IMR-90 (cell line): ENCODE results near the gene CEBPG. TPM values are rescaled to one million over a fixed set of nuclear protein-coding genes. Genes with fewer than 3 reads are reported as not detected.

ENCODE experiments used
- ATAC-seq: fragments of 200-7000 bp; cut with Tn5 transposase; 2 replicates; pipeline ENCODE4 v1.9.1; 2020; ENCODE audit warnings: low read depth, mild to moderate bottlenecking, moderate library complexity
- BruUV-seq: library from RNA; stranded (reverse); fragments of 400-500 nt; replicated peaks from 2 replicates; lab custom pipeline; 2021; lab: Mats Ljungman, UMichigan
- CTCF ChIA-PET: fragments of 300-600 bp; formaldehyde crosslinking; extraction: SDS; loops from one replicate; lab custom pipeline; 2021; ENCODE audit warnings: antibody characterized with exemption; lab: Yijun Ruan, JAX
- POLR2A ChIA-PET: fragments of 300-600 bp; sonication (Branson Sonifier 250); formaldehyde crosslinking; loops from one replicate; lab custom pipeline; 2022; ENCODE audit warnings: antibody characterized with exemption; ENCODE audit not compliant: unreplicated experiment; lab: Charles Lee
- DNase-seq: peaks from one replicate; pipeline ENCODE4 v3.0.0; 2013
- H2AFZ ChIP-seq: replicated peaks from 2 replicates; pipeline ENCODE3; 2013; ENCODE audit warnings: low read length, mild to moderate bottlenecking; ENCODE audit not compliant: poor library complexity
- H2AK5ac ChIP-seq: 2 replicates; pipeline ENCODE4 v1.6.1; 2013; ENCODE audit warnings: low read depth, low read length, inconsistent platforms
- H2AK9ac ChIP-seq: replicated peaks from 2 replicates; pipeline ENCODE3; 2013; ENCODE audit warnings: mild to moderate bottlenecking, low read depth, low read length, moderate library complexity; ENCODE audit not compliant: poor library complexity
- H2BK120ac ChIP-seq: 2 replicates; pipeline ENCODE4 v1.6.1; 2013; ENCODE audit warnings: low read depth, low read length, inconsistent platforms
- H2BK15ac ChIP-seq: 3 replicates; pipeline ENCODE4 v1.6.1; 2013; ENCODE audit warnings: low read depth, low read length, inconsistent platforms
- H2BK20ac ChIP-seq: 2 replicates; pipeline ENCODE4 v1.6.1; 2013; ENCODE audit warnings: low read depth, mild to moderate bottlenecking, inconsistent platforms, low read length, moderate library complexity
- H2BK5ac ChIP-seq: 2 replicates; pipeline ENCODE4 v1.6.1; 2013; ENCODE audit warnings: mild to moderate bottlenecking, low read depth, low read length, inconsistent platforms; ENCODE audit not compliant: poor library complexity, severe bottlenecking
- H3K14ac ChIP-seq: replicated peaks from 2 replicates; pipeline ENCODE4 v1.6.1; 2013; ENCODE audit warnings: low read depth, low read length, inconsistent platforms
- H3K18ac ChIP-seq: 2 replicates; pipeline ENCODE4 v1.6.1; 2013; ENCODE audit warnings: low read depth, low read length, control low read depth
- H3K23ac ChIP-seq: 2 replicates; pipeline ENCODE4 v1.6.1; 2013; ENCODE audit warnings: low read depth, low read length, inconsistent platforms
- H3K27ac ChIP-seq: 2 replicates; pipeline ENCODE4 v1.5.1; 2013; ENCODE audit warnings: mild to moderate bottlenecking, control low read depth, low read length; ENCODE audit not compliant: insufficient read depth
- H3K27me3 ChIP-seq: 2 replicates; pipeline ENCODE4 v1.6.1; 2013; ENCODE audit warnings: low read length; ENCODE audit not compliant: control insufficient read depth, insufficient read depth
- H3K36me3 ChIP-seq: 2 replicates; pipeline ENCODE4 v1.6.1; 2013; ENCODE audit warnings: low read length, mixed read lengths; ENCODE audit not compliant: control insufficient read depth, insufficient read depth
- H3K4ac ChIP-seq: 2 replicates; pipeline ENCODE4 v1.6.1; 2013; ENCODE audit warnings: low read depth, low read length, inconsistent platforms
- H3K4me1 ChIP-seq: 2 replicates; pipeline ENCODE4 v1.6.1; 2013; ENCODE audit warnings: low read length, mixed read lengths; ENCODE audit not compliant: control insufficient read depth, insufficient read depth
- H3K4me2 ChIP-seq: 2 replicates; pipeline ENCODE4 v1.6.1; 2013; ENCODE audit warnings: low read depth, mild to moderate bottlenecking, control low read depth, low read length, moderate library complexity
- H3K4me3 ChIP-seq: 2 replicates; pipeline ENCODE4 v1.5.1; 2013; ENCODE audit warnings: low read depth, mild to moderate bottlenecking, control low read depth, low read length, moderate library complexity; ENCODE audit not compliant: insufficient read depth
- H3K56ac ChIP-seq: 2 replicates; pipeline ENCODE4 v1.6.1; 2013; ENCODE audit warnings: low read length, inconsistent platforms; ENCODE audit not compliant: insufficient read depth; ENCODE audit errors: extremely low read depth
- H3K79me1 ChIP-seq, 2 experiments: 2 replicates each; pipeline ENCODE4 v1.6.1; 2013; ENCODE audit warnings: low read length in 2 of 2, inconsistent platforms in 1 of 2, low read depth in 1 of 2
- H3K9ac ChIP-seq: 2 replicates; pipeline ENCODE4 v1.6.1; 2013; ENCODE audit warnings: low read depth, low read length, control low read depth
- H3K9me1 ChIP-seq: 2 replicates; pipeline ENCODE4 v1.6.1; 2013; ENCODE audit warnings: low read length, inconsistent platforms; ENCODE audit not compliant: insufficient read depth
- H3K9me3 ChIP-seq: 2 replicates; pipeline ENCODE4 v1.6.1; 2013; ENCODE audit warnings: low read length; ENCODE audit not compliant: control insufficient read depth, insufficient read depth
- H4K20me1 ChIP-seq: 2 replicates; pipeline ENCODE4 v1.6.1; 2013; ENCODE audit warnings: low read length, inconsistent platforms; ENCODE audit not compliant: insufficient read depth
- H4K5ac ChIP-seq: 2 replicates; pipeline ENCODE4 v1.6.1; 2013; ENCODE audit warnings: mild to moderate bottlenecking, low read depth, low read length, control low read depth
- H4K8ac ChIP-seq, 2 experiments: 2 replicates each; pipeline ENCODE4 v1.6.1; 2013; ENCODE audit warnings: low read depth in 2 of 2, low read length in 2 of 2, control low read depth in 1 of 2, inconsistent platforms in 1 of 2
- H4K91ac ChIP-seq: 2 replicates; pipeline ENCODE4 v1.6.1; 2013; ENCODE audit warnings: low read depth, low read length, inconsistent platforms; ENCODE audit not compliant: insufficient read depth
- CEBPB ChIP-seq: IDR thresholded peaks from 2 replicates; pipeline ENCODE4 v1.6.1; 2012; ENCODE audit warnings: low read depth, low read length, improper control_type of control experiment
- CHD1 ChIP-seq: IDR thresholded peaks from 2 replicates; pipeline ENCODE4 v1.6.1; 2012; ENCODE audit warnings: low read depth, low read length, improper control_type of control experiment
- MAFK ChIP-seq: IDR thresholded peaks from 2 replicates; pipeline ENCODE4 v1.6.1; 2012; ENCODE audit warnings: low read depth, low read length, improper control_type of control experiment
- MAZ ChIP-seq: IDR thresholded peaks from 2 replicates; pipeline ENCODE4 v1.6.1; 2012; ENCODE audit warnings: low read depth, mild to moderate bottlenecking, low read length, improper control_type of control experiment, moderate library complexity, borderline replicate concordance
- POLR2A ChIP-seq: IDR thresholded peaks from 2 replicates; pipeline ENCODE4 v1.6.1; 2012; ENCODE audit warnings: mild to moderate bottlenecking, low read depth, low read length
- SMC3 ChIP-seq: fragments of 150-350 bp; IDR thresholded peaks from 2 replicates; pipeline ENCODE4 v1.6.1; 2016; ENCODE audit warnings: low read depth, mild to moderate bottlenecking, antibody characterized with exemption, low read length, moderate library complexity
- WGBS, 2 experiments: methylation state at CpG; one replicate each; pipeline versions ENCODE4 v1.1.5 to v1.1.7; 2013; ENCODE audit warnings: missing lambda C conversion rate in 2 of 2; ENCODE audit not compliant: insufficient read length in 1 of 2; ENCODE audit errors: extremely low coverage in 2 of 2; 5-methylcytosine and 5-hydroxymethylcytosine counted together
- dilution Hi-C: fragments of 300-500 bp; cut with HindIII; formaldehyde crosslinking; loops from one replicate; pipeline ENCODE4 v1.14.3; 2018; ENCODE audit warnings: low sequenced_read_pairs; ENCODE audit not compliant: unreplicated experiment
- in situ Hi-C: fragments of 300-500 bp; cut with MboI; formaldehyde crosslinking; loops from 3 replicates; pipeline ENCODE4 v1.14.3; 2019; ENCODE audit warnings: low sequenced_read_pairs, inconsistent platforms, mixed read lengths
- intact Hi-C: fragments of 100-400 bp; cut with micrococcal nuclease; formaldehyde crosslinking; loops from 2 replicates; pipeline ENCODE4 v1.10.0; 2022
- polyA plus RNA-seq, 3 experiments: library from polyadenylated mRNA; depleted of rRNA; stranded (reverse); fragments of >200 nt; gene quantifications; 2 replicates each; pipeline ENCODE4 v1.2.3, GENCODE V29; 2012; ENCODE audit warnings: low replicate concordance in 1 of 3
- total RNA-seq: library from RNA; depleted of rRNA; stranded (reverse); fragments of >200 nt; gene quantifications from 2 replicates; pipeline ENCODE4 v1.2.3, GENCODE V29; 2012

CEBPG gene
- total and polyA plus RNA-seq, 2 of the 4 experiments (the other 2 are of a cell fraction) = 9.2 to 14.3 TPM

- peaks cover 1% of the 10 kb centered on the region; the same call in 1 of the 2 replicates for H4K20me1 ChIP-seq
- no peak overlapping the region for H2BK120ac ChIP-seq
- ChIA-PET POLR2A (no interaction called here), CTCF (no interaction called here)
- no peak overlapping the region for H2AK5ac ChIP-seq
- no peak for DNase-seq
- no peaks in the 10 kb centered on the region for H3K9me1 ChIP-seq
- H3K79me1 ChIP-seq = no peaks in the 10 kb centered on the region
- H3K4me3 ChIP-seq = no peak overlapping the region
- intact Hi-C loops = no loop called here
- no peak overlapping the region for H4K91ac ChIP-seq
- 91% methylated on average over 4 of the region's 18 CpGs; no CpG with 5 or more reads in 1 of the 2 experiments for WGBS, 2 experiments
- dilution Hi-C loops = no loop called here
- H3K9ac ChIP-seq = no peak overlapping the region
- no peak overlapping the region for H4K8ac ChIP-seq
- H3K4me2 ChIP-seq = no peak overlapping the region
- no peak overlapping the region for H3K27ac ChIP-seq
- H2AFZ ChIP-seq = no peak overlapping the region
- no peak overlapping the region for H2BK15ac ChIP-seq
- no TSS peak for BruUV-seq
- no peak for ATAC-seq
- H2BK5ac ChIP-seq = no peak overlapping the region
- no peak overlapping the region for H3K4ac ChIP-seq
- no peak overlapping the region for H3K18ac ChIP-seq
- no peak overlapping the region for H4K5ac ChIP-seq
- H3K27me3 ChIP-seq = no peaks in the 10 kb centered on the region
- H3K23ac ChIP-seq = no peak overlapping the region
- no peak overlapping the region for H2BK20ac ChIP-seq
- H3K4me1 ChIP-seq = no peaks in the 10 kb centered on the region
- no peak overlapping the region for H2AK9ac ChIP-seq
- no peak overlapping the region for H3K56ac ChIP-seq
- H3K36me3 ChIP-seq = no peaks in the 10 kb centered on the region
- in situ Hi-C loops = no loop called here
- H3K14ac ChIP-seq = no peak overlapping the region; the same call in 1 of the 2 replicates
- no peak for TF ChIP-seq POLR2A
- TF ChIP-seq CHD1 = no peak
- no peak for TF ChIP-seq MAZ
- no peak for TF ChIP-seq SMC3
- no peak for TF ChIP-seq CEBPB
- no peak for TF ChIP-seq MAFK
- no peaks in the 10 kb centered on the region for H3K9me3 ChIP-seq
Measured at GRCh38 chr19:33402421-33403220, 29.1 kb downstream of the CEBPG start.
